Neural cell (in vitro differentiated cells): ENCODE measurements around the gene CLN6.

Experiments
- EZH2 ChIP-seq: fragments of 200-600, 300-800 bp; shearing (Covaris generic), sonication (generic); IDR thresholded peaks from 2 replicates; pipeline ENCODE4 v1.6.1; 2014; ENCODE audit warnings: antibody characterized with exemption, low read length, borderline replicate concordance, mild to moderate bottlenecking; ENCODE audit not compliant: insufficient read depth, poor library complexity, severe bottlenecking
- TF ChIP-seq, protein P1 (sequence below): fragments of 450-650 bp; IDR thresholded peaks from 2 replicates; pipeline ENCODE4 v1.5.1; 2014; ENCODE audit warnings: antibody characterized with exemption, mild to moderate bottlenecking, moderate library complexity; ENCODE audit not compliant: poor library complexity, severe bottlenecking

DNA sequence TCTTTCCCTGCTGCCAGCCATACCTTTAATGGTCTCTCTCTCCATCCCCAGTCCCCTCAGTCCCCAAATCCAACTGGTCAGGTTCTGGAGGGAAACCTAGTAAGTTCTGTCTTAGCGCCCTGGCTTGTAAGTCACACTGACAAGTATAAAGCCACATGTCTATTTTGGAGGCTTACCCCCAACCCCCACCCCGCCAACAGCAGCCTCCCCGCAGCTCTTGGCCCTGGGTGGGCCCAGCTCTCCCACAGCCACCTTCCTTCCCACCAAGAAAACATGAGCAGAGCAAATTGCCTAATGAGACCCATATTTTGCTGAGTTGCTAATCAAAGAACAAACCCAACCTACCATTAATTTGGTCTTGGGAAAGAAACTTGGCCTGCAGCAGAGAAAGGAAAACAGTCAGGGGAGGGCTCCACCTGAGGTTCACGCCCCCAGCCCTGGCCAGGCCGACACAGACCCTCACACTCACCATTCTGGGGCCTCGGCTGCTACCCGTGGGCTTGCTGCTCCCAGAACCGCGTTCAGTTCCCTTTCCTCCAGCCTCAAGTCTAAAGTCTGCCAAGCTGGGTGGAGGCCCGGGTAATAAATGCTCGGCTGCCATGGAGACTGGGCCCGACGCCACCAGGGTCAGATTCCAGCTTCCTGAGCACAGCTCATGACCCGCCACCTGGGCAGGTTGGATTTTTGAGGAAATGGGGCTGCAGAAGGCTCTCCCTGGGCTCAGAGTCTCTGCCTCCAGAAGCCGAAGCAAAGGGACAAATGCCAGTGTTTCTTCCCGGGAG is 24.6 kb downstream of the CLN6 start, which contains the start of gene CALML4:
- no peak for TF ChIP-seq EZH2
- TF ChIP-seq, protein P1, sequence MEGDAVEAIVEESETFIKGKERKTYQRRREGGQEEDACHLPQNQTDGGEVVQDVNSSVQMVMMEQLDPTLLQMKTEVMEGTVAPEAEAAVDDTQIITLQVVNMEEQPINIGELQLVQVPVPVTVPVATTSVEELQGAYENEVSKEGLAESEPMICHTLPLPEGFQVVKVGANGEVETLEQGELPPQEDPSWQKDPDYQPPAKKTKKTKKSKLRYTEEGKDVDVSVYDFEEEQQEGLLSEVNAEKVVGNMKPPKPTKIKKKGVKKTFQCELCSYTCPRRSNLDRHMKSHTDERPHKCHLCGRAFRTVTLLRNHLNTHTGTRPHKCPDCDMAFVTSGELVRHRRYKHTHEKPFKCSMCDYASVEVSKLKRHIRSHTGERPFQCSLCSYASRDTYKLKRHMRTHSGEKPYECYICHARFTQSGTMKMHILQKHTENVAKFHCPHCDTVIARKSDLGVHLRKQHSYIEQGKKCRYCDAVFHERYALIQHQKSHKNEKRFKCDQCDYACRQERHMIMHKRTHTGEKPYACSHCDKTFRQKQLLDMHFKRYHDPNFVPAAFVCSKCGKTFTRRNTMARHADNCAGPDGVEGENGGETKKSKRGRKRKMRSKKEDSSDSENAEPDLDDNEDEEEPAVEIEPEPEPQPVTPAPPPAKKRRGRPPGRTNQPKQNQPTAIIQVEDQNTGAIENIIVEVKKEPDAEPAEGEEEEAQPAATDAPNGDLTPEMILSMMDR: no peak
